Hepatocyte (in vitro differentiated cells): ENCODE data around the gene DNAH6. TPM values are rescaled to one million over a fixed set of nuclear protein-coding genes. Genes with fewer than 3 reads are reported as not detected.
"Not testable (repeated sequence)": the region's sequence is repeated elsewhere in the genome, so short reads cannot be mapped to it uniquely, and the experiment has no call there.

Experiments
- DNase-seq: peaks from one replicate; pipeline ENCODE4 v3.0.0-alpha.2; 2016; ENCODE audit warnings: low spot score
- H2AFZ ChIP-seq: fragments of 200-600 bp; sonication (generic); 2 replicates; pipeline ENCODE4 v1.6.0; 2016; ENCODE audit warnings: antibody characterized with exemption, mild to moderate bottlenecking
- H3K27ac ChIP-seq: fragments of 200-600 bp; sonication (generic); 2 replicates; pipeline ENCODE4 v1.5.1; 2016; ENCODE audit warnings: mild to moderate bottlenecking
- H3K27me3 ChIP-seq: fragments of 200-600 bp; sonication (generic); 2 replicates; pipeline ENCODE4 v1.6.1; 2016
- H3K36me3 ChIP-seq: fragments of 200-600 bp; sonication (generic); replicated peaks from 2 replicates; pipeline ENCODE4 v1.5.1; 2016; ENCODE audit warnings: low read depth; ENCODE audit not compliant: insufficient read depth
- H3K4me1 ChIP-seq: fragments of 200-600 bp; sonication (generic); 2 replicates; pipeline ENCODE4 v1.5.1; 2016; ENCODE audit warnings: mild to moderate bottlenecking, moderate library complexity; ENCODE audit not compliant: insufficient read depth
- H3K4me2 ChIP-seq: fragments of 200-600 bp; sonication (generic); 2 replicates; pipeline ENCODE4 v1.6.0; 2016
- H3K4me3 ChIP-seq: fragments of 200-600 bp; sonication (generic); 2 replicates; pipeline ENCODE4 v1.5.1; 2016; ENCODE audit warnings: mild to moderate bottlenecking
- H3K79me2 ChIP-seq: fragments of 200-600 bp; sonication (generic); 2 replicates; pipeline ENCODE4 v1.6.0; 2017; ENCODE audit warnings: mild to moderate bottlenecking
- H3K9me2 ChIP-seq: fragments of 200-600 bp; sonication (generic); replicated peaks from 2 replicates; pipeline ENCODE4 v1.6.0; 2017; ENCODE audit warnings: mild to moderate bottlenecking; ENCODE audit not compliant: insufficient read depth
- H3K9me3 ChIP-seq: fragments of 200-600 bp; sonication (generic); 2 replicates; pipeline ENCODE4 v1.5.1; 2016; ENCODE audit warnings: low read depth, mild to moderate bottlenecking
- H4K20me1 ChIP-seq: fragments of 200-600 bp; sonication (generic); 2 replicates; pipeline ENCODE4 v1.6.0; 2016; ENCODE audit warnings: mild to moderate bottlenecking; ENCODE audit not compliant: insufficient read depth, poor library complexity, severe bottlenecking
- CTCF ChIP-seq: fragments of 200-600 bp; sonication (generic); IDR thresholded peaks from 2 replicates; pipeline ENCODE4 v1.5.1; 2016; ENCODE audit warnings: antibody characterized with exemption, mild to moderate bottlenecking; ENCODE audit not compliant: poor library complexity
- EZH2 ChIP-seq: fragments of 200-600 bp; sonication (generic); IDR thresholded peaks from 2 replicates; pipeline ENCODE4 v1.6.1; 2016; ENCODE audit warnings: antibody characterized with exemption, mild to moderate bottlenecking, borderline replicate concordance
- EZH2phosphoT487 ChIP-seq: fragments of 200-600 bp; sonication (generic); IDR thresholded peaks from one replicate; pipeline ENCODE4 v1.6.1; 2018; ENCODE audit warnings: antibody characterized with exemption, mild to moderate bottlenecking, low read depth, moderate library complexity; ENCODE audit not compliant: unreplicated experiment, severe bottlenecking
- WGBS: methylation state at CpG from one replicate; pipeline ENCODE4 v1.1.6; 2016; ENCODE audit warnings: low lambda C conversion rate; ENCODE audit errors: missing lambda C conversion rate; 5-methylcytosine and 5-hydroxymethylcytosine counted together
- polyA plus RNA-seq: library from polyadenylated mRNA; unstranded; fragments of >200 nt; fragmentation: Nextera tagmentation; extraction: Ambion mirVana; gene quantifications from 2 replicates; pipeline ENCODE4 v1.2.1, GENCODE V29; 2016
- total RNA-seq: library from RNA; depleted of rRNA; stranded (reverse); fragments of >200 nt; gene quantifications from 2 replicates; pipeline ENCODE4 v1.2.3, GENCODE V29; 2014

The DNAH6 gene
- total and polyA plus RNA-seq, 2 experiments from 2014 or later, result 1.0 to 1.2 TPM

- H2AFZ ChIP-seq, result no peak overlapping the region
- no peaks in the 10 kb centered on the region for H3K4me1 ChIP-seq
- H4K20me1 ChIP-seq, result no peaks in the 10 kb centered on the region
- no peaks in the 10 kb centered on the region for H3K36me3 ChIP-seq
- 94% methylated on average over 1 of the region's 1 CpG for WGBS
- no peaks in the 10 kb centered on the region for H3K27me3 ChIP-seq
- H3K9me3 ChIP-seq, result no peaks in the 10 kb centered on the region
- H3K79me2 ChIP-seq, result no peaks in the 10 kb centered on the region
- H3K4me3 ChIP-seq, result no peak overlapping the region
- H3K27ac ChIP-seq, result no peak overlapping the region
- H3K4me2 ChIP-seq, result no peak overlapping the region
- H3K9me2 ChIP-seq, result no peaks in the 10 kb centered on the region
- DNase-seq, result no peak
- no peak for TF ChIP-seq CTCF
- no peak for TF ChIP-seq EZH2
- TF ChIP-seq EZH2phosphoT487, result no peak
These were observed 254.0 kb downstream of the DNAH6 start for GRCh38 chr2:84770280-84770679.

- Histone ChIP-seq H3K9me3 (no peaks in the 10 kb centered on the region), H3K9me2 (no peaks in the 10 kb centered on the region)
- 100% methylated on average over 1 of the region's 1 CpG for WGBS
These were observed 255.0 kb downstream of the DNAH6 start for GRCh38 chr2:84771251-84771650.

GRCh38 chr2:84773562-84773961, 257.3 kb downstream of the DNAH6 start:
- WGBS, result 68% methylated on average over 3 of the region's 3 CpGs
- H4K20me1 ChIP-seq, H3K27ac ChIP-seq, H3K9me2 ChIP-seq, H3K9me3 ChIP-seq, H2AFZ ChIP-seq, DNase-seq, H3K4me2 ChIP-seq, H3K4me1 ChIP-seq, H3K36me3 ChIP-seq, H3K4me3 ChIP-seq, H3K27me3 ChIP-seq, H3K79me2 ChIP-seq: not testable (repeated sequence)

More at GRCh38 chr2:84771251-84771650, 255.0 kb downstream of the DNAH6 start:
- Histone ChIP-seq H3K4me1 (no peaks in the 10 kb centered on the region), H3K27ac (no peak overlapping the region), H3K36me3 (no peaks in the 10 kb centered on the region), H3K4me3 (no peak overlapping the region), H3K79me2 (no peaks in the 10 kb centered on the region), H3K27me3 (no peaks in the 10 kb centered on the region), H2AFZ (no peak overlapping the region), H4K20me1 (no peaks in the 10 kb centered on the region), H3K4me2 (no peak overlapping the region)
- TF ChIP-seq EZH2phosphoT487 (no peak), CTCF (no peak), EZH2 (no peak)
- no peak for DNase-seq

GRCh38 chr2:84776011-84776410, 259.7 kb downstream of the DNAH6 start:
- Histone ChIP-seq H3K9me3 (no peaks in the 10 kb centered on the region), H3K27ac (no peak overlapping the region), H3K9me2 (no peaks in the 10 kb centered on the region), H2AFZ (no peak overlapping the region), H3K79me2 (no peaks in the 10 kb centered on the region), H3K4me2 (no peak overlapping the region), H3K4me1 (no peaks in the 10 kb centered on the region), H4K20me1 (no peaks in the 10 kb centered on the region), H3K4me3 (no peak overlapping the region), H3K27me3 (no peaks in the 10 kb centered on the region), H3K36me3 (no peaks in the 10 kb centered on the region)
- no peak for TF ChIP-seq EZH2phosphoT487
- TF ChIP-seq EZH2, result no peak
- no peak for TF ChIP-seq CTCF
- 88% methylated on average over 1 of the region's 1 CpG for WGBS
- DNase-seq, result no peak
